SK-N-SH (cell line): ENCODE measurements around the gene TNFRSF19. TPM values are rescaled to one million over a fixed set of nuclear protein-coding genes. Genes with fewer than 3 reads are reported as not detected.

Experiments used
- CTCF ChIA-PET: fragments of 300-600, 350-600 bp; formaldehyde crosslinking; extraction: SDS; loops from one replicate; lab custom pipeline; 2021; lab: Yijun Ruan, JAX
- POLR2A ChIA-PET: fragments of 350-600 bp; sonication (Branson Sonifier 250); formaldehyde crosslinking; extraction: SDS; loops from one replicate; lab custom pipeline; 2020; ENCODE audit warnings: antibody characterized with exemption, inconsistent platforms; lab: Yijun Ruan, JAX
- DNase-seq: peaks from one replicate; pipeline ENCODE4 v3.0.0; 2012
- H2AFZ ChIP-seq: fragments of 200-600 bp; sonication (generic); 2 replicates; pipeline ENCODE4 v1.8.1; 2016; ENCODE audit warnings: antibody characterized with exemption, mild to moderate bottlenecking, low read depth
- H3F3A ChIP-seq: fragments of 200-600 bp; sonication (generic); replicated peaks from 2 replicates; pipeline ENCODE3; 2016; ENCODE audit warnings: antibody characterized with exemption, mild to moderate bottlenecking; ENCODE audit not compliant: insufficient read depth
- H3K27ac ChIP-seq, 2 experiments: fragments of 200-500 bp in 1 of 2; fragments of 200-600 bp in 1 of 2; sonication (Bioruptor generic) in 1 of 2; sonication (generic), shearing (Covaris generic) in 1 of 2; 2 replicates each; pipeline versions ENCODE4 v1.5.1 to v1.6.1; 2014 to 2016; ENCODE audit warnings: low read depth in 2 of 2, inconsistent platforms in 1 of 2, low read length in 1 of 2, mild to moderate bottlenecking in 1 of 2, mixed read lengths in 1 of 2
- H3K27me3 ChIP-seq: fragments of 200-600 bp; sonication (generic), shearing (Covaris generic); 2 replicates; pipeline ENCODE4 v1.6.1; 2016; ENCODE audit warnings: mixed run types; ENCODE audit not compliant: insufficient read depth
- H3K36me3 ChIP-seq, 2 experiments: fragments of 200-500 bp in 1 of 2; fragments of 200-600 bp in 1 of 2; sonication (Bioruptor generic) in 1 of 2; sonication (generic) in 1 of 2; replicated peaks in 1 of 2; 2 replicates each; pipeline versions ENCODE3 to v1.5.1; 2014 to 2016; ENCODE audit warnings: low read length in 1 of 2, mild to moderate bottlenecking in 1 of 2; ENCODE audit not compliant: insufficient read depth in 2 of 2, control insufficient read depth in 1 of 2
- H3K4me1 ChIP-seq, 2 experiments: fragments of 200-500 bp in 1 of 2; fragments of 200-600 bp in 1 of 2; sonication (Bioruptor generic) in 1 of 2; sonication (generic), shearing (Covaris generic) in 1 of 2; 2 replicates each; pipeline versions ENCODE4 v1.5.1 to v1.6.1; 2014 to 2016; ENCODE audit warnings: low read depth in 1 of 2, low read length in 1 of 2, mixed run types in 1 of 2; ENCODE audit not compliant: insufficient read depth in 2 of 2, control insufficient read depth in 1 of 2
- H3K4me2 ChIP-seq: fragments of 200-600 bp; sonication (generic), shearing (Covaris generic); 2 replicates; pipeline ENCODE4 v1.6.1; 2017; ENCODE audit warnings: mixed run types
- H3K4me3 ChIP-seq, 2 experiments: fragments of 200-500 bp in 1 of 2; fragments of 200-600 bp in 1 of 2; sonication (Bioruptor generic) in 1 of 2; sonication (generic), shearing (Covaris generic) in 1 of 2; 2 replicates each; pipeline versions ENCODE4 v1.5.1 to v1.8.1; 2014 to 2016; ENCODE audit warnings: low read depth in 2 of 2, inconsistent platforms in 1 of 2, low read length in 1 of 2, mild to moderate bottlenecking in 1 of 2, mixed read lengths in 1 of 2, moderate library complexity in 1 of 2
- H3K79me2 ChIP-seq: fragments of 200-600 bp; sonication (generic); 2 replicates; pipeline ENCODE4 v1.8.1; 2017; ENCODE audit warnings: mild to moderate bottlenecking; ENCODE audit not compliant: insufficient read depth
- H3K9ac ChIP-seq: fragments of 200-600 bp; sonication (generic); 2 replicates; pipeline ENCODE4 v1.6.1; 2017; ENCODE audit warnings: mixed run types
- H3K9me2 ChIP-seq: fragments of 200-600 bp; sonication (generic); 2 replicates; pipeline ENCODE4 v1.6.1; 2017; ENCODE audit warnings: mixed run types
- H3K9me3 ChIP-seq: fragments of 200-600 bp; sonication (generic); 2 replicates; pipeline ENCODE4 v1.6.1; 2017; ENCODE audit warnings: mixed run types, mild to moderate bottlenecking, moderate library complexity
- H4K20me1 ChIP-seq: fragments of 200-600 bp; sonication (generic); 2 replicates; pipeline ENCODE4 v1.6.1; 2017; ENCODE audit warnings: mild to moderate bottlenecking, mixed run types; ENCODE audit not compliant: insufficient read depth
- EP300 ChIP-seq, 2 experiments: IDR thresholded peaks; 2 replicates each; pipeline versions ENCODE4 v1.4.0 to v1.6.1; 2012; ENCODE audit warnings: borderline replicate concordance in 1 of 2, low read depth in 1 of 2, low read length in 1 of 2
- EZH2phosphoT487 ChIP-seq: fragments of 200-600 bp; sonication (generic); IDR thresholded peaks from 2 replicates; pipeline ENCODE4 v1.6.1; 2017; ENCODE audit warnings: low read depth, mixed run types, mild to moderate bottlenecking, antibody characterized with exemption, moderate library complexity, borderline replicate concordance
- FOXJ3 ChIP-seq: sonication (generic); formaldehyde crosslinking; IDR thresholded peaks from 2 replicates; pipeline ENCODE4 v1.5.1; 2020; ENCODE audit warnings: mild to moderate bottlenecking, missing genetic modification reagents
- GATA2 ChIP-seq: sonication (generic); formaldehyde crosslinking; IDR thresholded peaks from 2 replicates; pipeline ENCODE4 v1.5.0; 2020; ENCODE audit warnings: mild to moderate bottlenecking, missing genetic modification reagents
- MAX ChIP-seq: IDR thresholded peaks from 2 replicates; pipeline ENCODE4 v1.4.0; 2012; ENCODE audit warnings: low read depth
- NRF1 ChIP-seq: IDR thresholded peaks from 2 replicates; pipeline ENCODE4 v1.6.1; 2012; ENCODE audit warnings: low read depth, mild to moderate bottlenecking, low read length
- RFX5 ChIP-seq: IDR thresholded peaks from 2 replicates; pipeline ENCODE4 v1.6.1; 2012; ENCODE audit warnings: mild to moderate bottlenecking, improper control_type of control experiment, low read length
- RXRA ChIP-seq: IDR thresholded peaks from 2 replicates; pipeline ENCODE4 v1.4.0; 2012; ENCODE audit warnings: low read depth, mild to moderate bottlenecking, borderline replicate concordance
- SIN3A ChIP-seq: IDR thresholded peaks from 2 replicates; pipeline ENCODE4 v1.6.1; 2012; ENCODE audit warnings: low read depth, mild to moderate bottlenecking, low read length, moderate library complexity, borderline replicate concordance
- SMC3 ChIP-seq: IDR thresholded peaks from 2 replicates; pipeline ENCODE4 v1.6.1; 2012; ENCODE audit warnings: low read depth, low read length, improper control_type of control experiment
- TEAD4 ChIP-seq: IDR thresholded peaks from 2 replicates; pipeline ENCODE4 v1.4.0; 2012; ENCODE audit warnings: mild to moderate bottlenecking, borderline replicate concordance; ENCODE audit not compliant: insufficient read depth
- USF1 ChIP-seq: IDR thresholded peaks from 2 replicates; pipeline ENCODE4 v1.4.0; 2012; ENCODE audit warnings: low read depth, borderline replicate concordance
- WGBS: methylation state at CpG from one replicate; pipeline ENCODE4 v1.1.6; 2017; ENCODE audit warnings: low lambda C conversion rate; 5-methylcytosine and 5-hydroxymethylcytosine counted together
- polyA plus RNA-seq, 3 experiments: library from polyadenylated mRNA; depleted of rRNA; stranded (reverse); fragments of >200 nt; gene quantifications; 2 replicates each; pipeline ENCODE4 v1.2.3, GENCODE V29; 2012
- TF ChIP-seq, protein P1 (sequence below): IDR thresholded peaks from 2 replicates; pipeline ENCODE4; 2012
- TF ChIP-seq, protein P2 (sequence below): fragments of 200-600 bp; sonication (generic); IDR thresholded peaks from 2 replicates; pipeline ENCODE4 v1.6.1; 2017; ENCODE audit warnings: antibody characterized with exemption, mild to moderate bottlenecking, moderate library complexity
- TF ChIP-seq, protein P3 (sequence below): IDR thresholded peaks from 2 replicates; pipeline ENCODE4 v1.4.0; 2012; ENCODE audit warnings: low read depth, borderline replicate concordance
- TF ChIP-seq, protein P4 (sequence below): IDR thresholded peaks from 2 replicates; pipeline ENCODE4 v1.6.1; 2012; ENCODE audit warnings: mild to moderate bottlenecking, low read depth, low read length, moderate library complexity

Gene TNFRSF19
- polyA plus RNA-seq, 1 of the 3 experiments (the other 2 are of a cell fraction), result 4.6 TPM

DNA sequence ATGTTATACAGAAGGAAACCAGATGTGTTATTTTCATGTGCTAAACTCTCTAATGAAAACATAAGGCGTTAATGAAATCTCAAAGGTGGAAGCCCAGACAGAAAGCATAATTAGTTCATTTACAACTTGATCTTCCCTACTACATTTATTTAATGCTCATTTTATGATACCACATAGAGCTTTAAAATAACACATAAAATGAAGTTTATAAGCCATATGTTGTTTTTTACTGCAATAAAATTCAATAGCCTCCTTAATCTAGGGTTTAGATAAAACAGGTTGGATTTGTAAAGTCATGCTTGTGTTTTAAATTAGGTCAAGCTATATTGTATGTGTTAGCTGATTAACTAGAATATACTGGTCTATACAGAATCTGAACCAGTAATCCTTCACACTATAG is 81.2 kb downstream of the TNFRSF19 start:
- Histone ChIP-seq H3F3A (no peaks in the 10 kb centered on the region), H4K20me1 (no peaks in the 10 kb centered on the region), H3K4me3 (no peak overlapping the region), H3K9me2 (no peaks in the 10 kb centered on the region), H3K4me2 (no peak overlapping the region), H3K79me2 (no peaks in the 10 kb centered on the region), H3K9me3 (no peaks in the 10 kb centered on the region), H2AFZ (no peak overlapping the region), H3K36me3 (no peaks in the 10 kb centered on the region), H3K27ac (no peak overlapping the region), H3K27me3 (no peaks in the 10 kb centered on the region), H3K9ac (no peak overlapping the region), H3K4me1 (peaks cover 0 to 2% of the 10 kb centered on the region in 2 experiments; a peak in 2 of 4 replicates)
- no peak for TF ChIP-seq MAX
- no peak for TF ChIP-seq NRF1
- TF ChIP-seq, protein P1, sequence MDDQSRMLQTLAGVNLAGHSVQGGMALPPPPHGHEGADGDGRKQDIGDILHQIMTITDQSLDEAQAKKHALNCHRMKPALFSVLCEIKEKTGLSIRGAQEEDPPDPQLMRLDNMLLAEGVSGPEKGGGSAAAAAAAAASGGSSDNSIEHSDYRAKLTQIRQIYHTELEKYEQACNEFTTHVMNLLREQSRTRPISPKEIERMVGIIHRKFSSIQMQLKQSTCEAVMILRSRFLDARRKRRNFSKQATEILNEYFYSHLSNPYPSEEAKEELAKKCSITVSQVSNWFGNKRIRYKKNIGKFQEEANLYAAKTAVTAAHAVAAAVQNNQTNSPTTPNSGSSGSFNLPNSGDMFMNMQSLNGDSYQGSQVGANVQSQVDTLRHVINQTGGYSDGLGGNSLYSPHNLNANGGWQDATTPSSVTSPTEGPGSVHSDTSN, result no peak
- TF ChIP-seq USF1, result no peak
- TF ChIP-seq, protein P2, sequence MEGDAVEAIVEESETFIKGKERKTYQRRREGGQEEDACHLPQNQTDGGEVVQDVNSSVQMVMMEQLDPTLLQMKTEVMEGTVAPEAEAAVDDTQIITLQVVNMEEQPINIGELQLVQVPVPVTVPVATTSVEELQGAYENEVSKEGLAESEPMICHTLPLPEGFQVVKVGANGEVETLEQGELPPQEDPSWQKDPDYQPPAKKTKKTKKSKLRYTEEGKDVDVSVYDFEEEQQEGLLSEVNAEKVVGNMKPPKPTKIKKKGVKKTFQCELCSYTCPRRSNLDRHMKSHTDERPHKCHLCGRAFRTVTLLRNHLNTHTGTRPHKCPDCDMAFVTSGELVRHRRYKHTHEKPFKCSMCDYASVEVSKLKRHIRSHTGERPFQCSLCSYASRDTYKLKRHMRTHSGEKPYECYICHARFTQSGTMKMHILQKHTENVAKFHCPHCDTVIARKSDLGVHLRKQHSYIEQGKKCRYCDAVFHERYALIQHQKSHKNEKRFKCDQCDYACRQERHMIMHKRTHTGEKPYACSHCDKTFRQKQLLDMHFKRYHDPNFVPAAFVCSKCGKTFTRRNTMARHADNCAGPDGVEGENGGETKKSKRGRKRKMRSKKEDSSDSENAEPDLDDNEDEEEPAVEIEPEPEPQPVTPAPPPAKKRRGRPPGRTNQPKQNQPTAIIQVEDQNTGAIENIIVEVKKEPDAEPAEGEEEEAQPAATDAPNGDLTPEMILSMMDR, result no peak
- TF ChIP-seq SMC3, result no peak
- TF ChIP-seq RXRA, result no peak
- no peak for TF ChIP-seq TEAD4
- TF ChIP-seq, protein P3, sequence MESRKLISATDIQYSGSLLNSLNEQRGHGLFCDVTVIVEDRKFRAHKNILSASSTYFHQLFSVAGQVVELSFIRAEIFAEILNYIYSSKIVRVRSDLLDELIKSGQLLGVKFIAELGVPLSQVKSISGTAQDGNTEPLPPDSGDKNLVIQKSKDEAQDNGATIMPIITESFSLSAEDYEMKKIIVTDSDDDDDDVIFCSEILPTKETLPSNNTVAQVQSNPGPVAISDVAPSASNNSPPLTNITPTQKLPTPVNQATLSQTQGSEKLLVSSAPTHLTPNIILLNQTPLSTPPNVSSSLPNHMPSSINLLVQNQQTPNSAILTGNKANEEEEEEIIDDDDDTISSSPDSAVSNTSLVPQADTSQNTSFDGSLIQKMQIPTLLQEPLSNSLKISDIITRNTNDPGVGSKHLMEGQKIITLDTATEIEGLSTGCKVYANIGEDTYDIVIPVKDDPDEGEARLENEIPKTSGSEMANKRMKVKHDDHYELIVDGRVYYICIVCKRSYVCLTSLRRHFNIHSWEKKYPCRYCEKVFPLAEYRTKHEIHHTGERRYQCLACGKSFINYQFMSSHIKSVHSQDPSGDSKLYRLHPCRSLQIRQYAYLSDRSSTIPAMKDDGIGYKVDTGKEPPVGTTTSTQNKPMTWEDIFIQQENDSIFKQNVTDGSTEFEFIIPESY, result no peak
- TF ChIP-seq, protein P4, sequence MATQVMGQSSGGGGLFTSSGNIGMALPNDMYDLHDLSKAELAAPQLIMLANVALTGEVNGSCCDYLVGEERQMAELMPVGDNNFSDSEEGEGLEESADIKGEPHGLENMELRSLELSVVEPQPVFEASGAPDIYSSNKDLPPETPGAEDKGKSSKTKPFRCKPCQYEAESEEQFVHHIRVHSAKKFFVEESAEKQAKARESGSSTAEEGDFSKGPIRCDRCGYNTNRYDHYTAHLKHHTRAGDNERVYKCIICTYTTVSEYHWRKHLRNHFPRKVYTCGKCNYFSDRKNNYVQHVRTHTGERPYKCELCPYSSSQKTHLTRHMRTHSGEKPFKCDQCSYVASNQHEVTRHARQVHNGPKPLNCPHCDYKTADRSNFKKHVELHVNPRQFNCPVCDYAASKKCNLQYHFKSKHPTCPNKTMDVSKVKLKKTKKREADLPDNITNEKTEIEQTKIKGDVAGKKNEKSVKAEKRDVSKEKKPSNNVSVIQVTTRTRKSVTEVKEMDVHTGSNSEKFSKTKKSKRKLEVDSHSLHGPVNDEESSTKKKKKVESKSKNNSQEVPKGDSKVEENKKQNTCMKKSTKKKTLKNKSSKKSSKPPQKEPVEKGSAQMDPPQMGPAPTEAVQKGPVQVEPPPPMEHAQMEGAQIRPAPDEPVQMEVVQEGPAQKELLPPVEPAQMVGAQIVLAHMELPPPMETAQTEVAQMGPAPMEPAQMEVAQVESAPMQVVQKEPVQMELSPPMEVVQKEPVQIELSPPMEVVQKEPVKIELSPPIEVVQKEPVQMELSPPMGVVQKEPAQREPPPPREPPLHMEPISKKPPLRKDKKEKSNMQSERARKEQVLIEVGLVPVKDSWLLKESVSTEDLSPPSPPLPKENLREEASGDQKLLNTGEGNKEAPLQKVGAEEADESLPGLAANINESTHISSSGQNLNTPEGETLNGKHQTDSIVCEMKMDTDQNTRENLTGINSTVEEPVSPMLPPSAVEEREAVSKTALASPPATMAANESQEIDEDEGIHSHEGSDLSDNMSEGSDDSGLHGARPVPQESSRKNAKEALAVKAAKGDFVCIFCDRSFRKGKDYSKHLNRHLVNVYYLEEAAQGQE, result no peak
- TF ChIP-seq FOXJ3, result no peak
- TF ChIP-seq EZH2phosphoT487, result no peak
- TF ChIP-seq SIN3A, result no peak
- no peak for TF ChIP-seq EP300 (IDR thresholded peaks at IDR 0.05; ENCODE audit: borderline replicate concordance in 1 of 2, low read depth in 1 of 2, low read length in 1 of 2)
- TF ChIP-seq RFX5, result no peak
- TF ChIP-seq GATA2 (CRISPR knock-in tag), result no peak
- CTCF ChIA-PET, result interaction anchor here (0.7 kb wide), 1 partner anchor 25 kb away, joined by 3 read pairs; no protein-coding TSS in a partner anchor
- POLR2A ChIA-PET, result no interaction called here
- DNase-seq, result no peak
- 73% methylated on average over 1 of the region's 1 CpG for WGBS
